Fibroblast of villous mesenchyme (primary cell): ENCODE results near the gene LYZL4. TPM values are rescaled to one million over a fixed set of nuclear protein-coding genes. Genes with fewer than 3 reads are reported as not detected.

Source experiments
- DNase-seq: peaks from one replicate; pipeline ENCODE4 v3.0.0-alpha.2; 2010; ENCODE audit warnings: low read depth
- H3K4me3 ChIP-seq: 2 replicates; pipeline ENCODE4 v1.5.1; 2011; ENCODE audit warnings: low read depth, mild to moderate bottlenecking, low read length
- CTCF ChIP-seq: IDR thresholded peaks from 2 replicates; pipeline ENCODE4 v1.5.1; 2012; ENCODE audit warnings: low read depth, mild to moderate bottlenecking, low read length; ENCODE audit not compliant: insufficient read depth
- total RNA-seq: library from RNA; depleted of rRNA; stranded (reverse); fragments of >200 nt; gene quantifications from 2 replicates; pipeline ENCODE4 v1.2.3, GENCODE V29; 2012

LYZL4 gene
- total RNA-seq, 1 donor, result not detected

DNA sequence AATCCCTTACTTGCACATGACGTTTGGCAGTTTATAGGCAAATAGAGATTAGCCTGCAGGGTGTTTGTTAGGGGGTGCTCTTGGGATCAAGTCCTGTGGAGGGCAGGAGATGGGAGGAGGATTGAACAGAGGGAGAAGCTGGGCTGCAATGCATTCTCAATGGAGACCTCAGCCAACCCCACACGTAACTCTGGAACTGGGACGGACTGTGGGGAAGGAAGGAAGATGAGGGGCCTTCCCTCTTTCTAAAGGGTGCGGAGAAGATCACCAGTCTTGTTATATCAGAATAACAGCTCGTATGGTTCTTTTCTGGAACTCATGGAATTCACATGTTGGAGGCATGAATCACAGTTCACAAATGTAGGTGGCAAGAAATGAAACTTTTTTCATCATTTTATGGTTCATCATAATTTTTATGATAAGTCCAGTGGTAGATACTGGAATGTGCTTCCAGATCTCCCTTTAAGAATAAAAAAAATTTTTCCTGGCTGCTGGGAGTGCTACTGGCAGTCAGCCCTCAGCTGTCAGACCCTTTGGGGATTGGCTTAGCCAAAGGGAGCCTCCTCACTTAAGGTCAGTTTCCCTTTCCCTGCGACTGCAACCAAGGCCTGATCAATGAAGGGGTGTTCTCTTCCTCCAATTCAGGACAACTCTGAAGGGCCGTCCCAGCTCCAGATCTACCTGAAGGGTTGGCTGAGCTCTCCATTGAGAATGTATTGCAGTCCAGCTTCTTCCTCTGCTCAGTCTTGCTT lies 20.5 kb upstream of the LYZL4 start:
- H3K4me3 ChIP-seq, result no peak overlapping the region
- DNase-seq, result no peak
- no peak for TF ChIP-seq CTCF

DNA sequence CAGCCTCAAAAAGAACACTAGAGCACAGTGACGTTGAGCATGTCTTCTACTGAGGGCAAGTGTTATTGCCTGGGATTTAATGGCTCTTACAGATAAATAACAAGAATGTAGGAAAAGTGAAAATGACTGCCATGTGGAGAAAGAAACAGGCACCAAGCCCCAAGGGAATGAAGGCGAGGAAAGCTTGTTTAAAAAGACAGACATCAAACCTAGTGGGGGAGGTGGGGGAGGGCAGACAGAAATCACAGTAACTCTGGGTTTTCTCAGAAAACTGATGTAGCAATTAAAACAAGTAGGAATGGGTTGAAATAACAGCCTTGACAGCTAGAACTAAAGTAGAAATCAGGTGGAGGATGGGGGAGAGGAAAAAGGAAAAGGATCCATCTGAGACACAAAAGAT lies 18.4 kb upstream of the LYZL4 start:
- H3K4me3 ChIP-seq, result no peak overlapping the region
- no peak for TF ChIP-seq CTCF
- DNase-seq, result no peak

DNA sequence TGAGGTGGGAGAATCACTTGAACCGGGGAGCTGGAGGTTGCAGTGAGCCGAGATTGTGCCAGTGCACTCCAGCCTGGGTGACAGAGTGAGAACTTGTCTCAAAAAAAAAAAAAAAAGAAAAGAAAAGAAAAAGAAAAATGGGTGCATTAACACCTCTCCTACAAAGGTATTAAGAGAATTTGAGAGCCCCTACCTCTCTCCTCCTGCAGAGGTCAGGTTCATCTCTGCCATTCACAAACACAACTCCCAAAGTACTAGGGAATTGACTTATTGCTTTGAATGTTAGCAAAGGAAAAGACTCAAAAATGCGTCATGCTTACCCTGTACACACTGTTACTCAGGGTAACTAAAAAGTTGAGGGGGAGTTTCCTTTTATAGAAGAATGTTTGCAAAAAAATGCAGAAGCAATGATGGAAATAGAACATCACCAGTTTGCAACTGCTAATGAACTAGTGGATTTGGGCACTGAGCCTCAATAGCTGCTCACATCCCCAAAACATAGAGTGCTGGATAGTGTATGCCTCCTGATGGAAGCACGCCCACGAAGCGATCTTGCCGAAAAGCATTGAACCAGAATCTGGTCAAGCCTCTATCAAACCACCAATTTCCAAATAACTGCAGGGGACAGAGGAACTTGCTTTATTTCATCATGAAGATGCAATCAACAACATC lies 15.5 kb upstream of the LYZL4 start:
- TF ChIP-seq CTCF, result no peak
- no peak overlapping the region for H3K4me3 ChIP-seq
- no peak for DNase-seq

DNA sequence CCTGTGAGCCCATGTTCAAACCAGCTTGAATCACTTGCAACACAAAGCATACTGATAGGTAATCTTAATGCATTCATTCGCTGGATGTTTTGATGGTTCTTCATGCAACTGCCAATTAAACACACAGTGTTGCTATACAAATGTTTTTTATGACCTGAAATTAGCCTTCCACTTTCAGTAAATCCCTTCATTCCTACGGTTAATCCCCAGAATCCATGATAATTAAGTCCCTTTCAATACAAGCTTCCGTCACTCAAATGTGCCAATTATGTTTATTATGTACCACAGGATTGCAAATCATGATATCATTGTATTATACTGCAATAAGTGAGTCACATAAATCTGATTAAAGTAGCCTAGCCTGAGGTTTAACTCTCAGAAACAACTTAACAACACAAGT lies 14.5 kb upstream of the LYZL4 start:
- DNase-seq, result no peak
- no peak for TF ChIP-seq CTCF
- H3K4me3 ChIP-seq, result no peak overlapping the region

GRCh38 chr3:42421818-42422796 lies 11.7 kb upstream of the LYZL4 start:
- H3K4me3 ChIP-seq, result no peak overlapping the region
- DNase-seq, result no peak
- TF ChIP-seq CTCF, result no peak

GRCh38 chr3:42419563-42419962 lies 9.2 kb upstream of the LYZL4 start:
- TF ChIP-seq CTCF, result no peak
- DNase-seq, result no peak
- H3K4me3 ChIP-seq, result no peak overlapping the region
